Hepatocyte (in vitro differentiated cells): ENCODE results near the gene KIAA1210.

ENCODE experiments used
- CTCF ChIP-seq: fragments of 200-600 bp; sonication (generic); IDR thresholded peaks from 2 replicates; pipeline ENCODE4 v1.5.1; 2016; ENCODE audit warnings: antibody characterized with exemption, mild to moderate bottlenecking; ENCODE audit not compliant: poor library complexity
- EZH2phosphoT487 ChIP-seq: fragments of 200-600 bp; sonication (generic); IDR thresholded peaks from one replicate; pipeline ENCODE4 v1.6.1; 2018; ENCODE audit warnings: antibody characterized with exemption, mild to moderate bottlenecking, low read depth, moderate library complexity; ENCODE audit not compliant: unreplicated experiment, severe bottlenecking

- TF ChIP-seq EZH2phosphoT487, result no peak
- TF ChIP-seq CTCF, result no peak
Measured at GRCh38 chrX:119063428-119063827, 64.2 kb downstream of the KIAA1210 start.
